ENCODE results near the gene DSG4.
"Not testable (repeated sequence)": the region's sequence is repeated elsewhere in the genome, so short reads cannot be mapped to it uniquely, and the experiment has no call there.

DSG4 gene, protein sequence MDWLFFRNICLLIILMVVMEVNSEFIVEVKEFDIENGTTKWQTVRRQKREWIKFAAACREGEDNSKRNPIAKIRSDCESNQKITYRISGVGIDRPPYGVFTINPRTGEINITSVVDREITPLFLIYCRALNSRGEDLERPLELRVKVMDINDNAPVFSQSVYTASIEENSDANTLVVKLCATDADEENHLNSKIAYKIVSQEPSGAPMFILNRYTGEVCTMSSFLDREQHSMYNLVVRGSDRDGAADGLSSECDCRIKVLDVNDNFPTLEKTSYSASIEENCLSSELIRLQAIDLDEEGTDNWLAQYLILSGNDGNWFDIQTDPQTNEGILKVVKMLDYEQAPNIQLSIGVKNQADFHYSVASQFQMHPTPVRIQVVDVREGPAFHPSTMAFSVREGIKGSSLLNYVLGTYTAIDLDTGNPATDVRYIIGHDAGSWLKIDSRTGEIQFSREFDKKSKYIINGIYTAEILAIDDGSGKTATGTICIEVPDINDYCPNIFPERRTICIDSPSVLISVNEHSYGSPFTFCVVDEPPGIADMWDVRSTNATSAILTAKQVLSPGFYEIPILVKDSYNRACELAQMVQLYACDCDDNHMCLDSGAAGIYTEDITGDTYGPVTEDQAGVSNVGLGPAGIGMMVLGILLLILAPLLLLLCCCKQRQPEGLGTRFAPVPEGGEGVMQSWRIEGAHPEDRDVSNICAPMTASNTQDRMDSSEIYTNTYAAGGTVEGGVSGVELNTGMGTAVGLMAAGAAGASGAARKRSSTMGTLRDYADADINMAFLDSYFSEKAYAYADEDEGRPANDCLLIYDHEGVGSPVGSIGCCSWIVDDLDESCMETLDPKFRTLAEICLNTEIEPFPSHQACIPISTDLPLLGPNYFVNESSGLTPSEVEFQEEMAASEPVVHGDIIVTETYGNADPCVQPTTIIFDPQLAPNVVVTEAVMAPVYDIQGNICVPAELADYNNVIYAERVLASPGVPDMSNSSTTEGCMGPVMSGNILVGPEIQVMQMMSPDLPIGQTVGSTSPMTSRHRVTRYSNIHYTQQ

DNA sequence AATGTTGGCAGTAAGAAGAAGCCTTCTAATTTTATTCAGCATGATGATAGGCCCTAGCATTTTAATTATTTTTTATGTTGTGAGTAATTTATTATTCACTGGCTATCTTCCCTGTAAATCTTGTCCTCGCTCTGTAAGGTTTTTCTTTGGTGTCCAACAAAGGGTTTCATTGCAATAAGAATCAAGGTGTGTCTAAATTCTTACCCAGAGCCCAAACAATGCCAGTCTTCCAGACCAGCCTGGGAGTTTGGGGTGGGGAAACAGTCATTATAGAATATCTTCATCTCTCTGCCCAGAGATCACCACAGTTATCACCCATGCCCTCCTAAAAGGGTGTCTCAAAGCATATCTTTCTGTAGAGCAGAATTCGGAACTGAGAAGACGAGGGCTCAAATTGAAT, at the start of gene DSG4:
Gene DSG4, plus strand, starts transcription at position 301 of the 400 bp plus-strand sequence. CDS start 135 bp downstream, outside the sequence.
- no peak for DNase-seq

DNA sequence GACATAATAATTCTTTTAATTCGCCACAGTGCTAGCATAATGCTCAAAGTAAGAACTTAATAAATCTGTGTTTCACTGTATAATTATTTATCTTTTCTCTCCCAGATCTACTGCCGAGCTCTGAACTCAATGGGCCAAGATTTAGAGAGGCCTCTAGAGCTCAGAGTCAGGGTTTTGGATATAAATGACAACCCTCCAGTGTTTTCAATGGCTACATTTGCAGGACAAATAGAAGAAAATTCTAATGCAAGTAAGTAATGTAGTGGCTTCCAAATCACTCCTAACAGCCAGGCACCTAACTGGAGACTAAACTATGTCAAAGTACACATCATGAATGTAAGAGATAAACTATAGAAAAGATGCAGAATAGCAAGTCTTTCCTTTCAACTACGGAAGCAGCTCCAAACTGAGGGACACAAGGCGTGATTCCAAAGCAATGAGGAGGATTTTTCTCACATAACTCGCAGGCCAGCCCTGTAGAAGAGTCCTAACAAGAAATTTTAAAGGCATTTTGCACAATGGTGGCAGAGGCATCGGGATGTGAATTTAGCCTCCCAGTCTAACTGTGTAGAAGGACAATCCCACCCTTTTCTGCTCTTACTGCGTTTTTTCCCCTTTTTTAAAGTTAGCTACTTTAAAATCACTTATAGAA, 46.7 kb upstream of the DSG4 start:
- no peak for DNase-seq

DNA sequence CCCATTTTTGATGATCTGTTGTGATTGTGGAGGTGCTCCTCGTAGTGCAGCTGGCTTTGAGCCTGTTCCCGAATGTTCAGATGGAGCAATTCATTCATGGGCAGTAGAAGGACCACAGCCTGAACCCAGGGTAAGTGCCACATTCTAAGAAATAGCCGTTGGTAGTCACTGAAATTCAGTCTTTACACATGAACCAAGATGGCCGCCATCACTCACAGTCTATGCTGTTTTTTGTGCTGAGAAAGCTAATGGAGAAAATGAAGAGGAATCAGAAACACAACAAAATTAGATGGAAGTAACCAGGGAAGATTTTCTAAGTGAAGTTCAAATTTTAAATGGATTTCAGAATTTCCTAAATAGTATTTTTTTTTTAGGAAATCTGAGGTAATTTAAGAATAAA, 33.1 kb upstream of the DSG4 start:
- DNase-seq = no peak

DNA sequence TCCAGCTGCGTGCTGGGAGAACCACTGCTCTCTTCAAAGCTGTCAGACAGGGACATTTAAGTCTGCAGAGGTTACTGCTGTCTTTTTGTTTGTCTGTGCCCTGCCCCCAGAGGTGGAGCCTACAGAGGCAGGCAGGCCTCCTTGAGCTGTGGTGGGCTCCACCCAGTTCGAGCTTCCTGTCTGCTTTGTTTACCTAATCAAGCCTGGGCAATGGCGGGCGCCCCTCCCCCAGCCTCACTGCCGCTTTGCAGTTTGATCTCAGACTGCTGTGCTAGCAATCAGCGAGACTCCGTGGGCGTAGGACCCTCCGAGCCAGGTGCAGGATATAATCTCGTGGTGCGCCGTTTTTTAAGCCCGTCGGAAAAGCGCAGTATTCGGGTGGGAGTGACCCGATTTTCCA, 23.2 kb upstream of the DSG4 start:
- DNase-seq = not testable (repeated sequence)

DNA sequence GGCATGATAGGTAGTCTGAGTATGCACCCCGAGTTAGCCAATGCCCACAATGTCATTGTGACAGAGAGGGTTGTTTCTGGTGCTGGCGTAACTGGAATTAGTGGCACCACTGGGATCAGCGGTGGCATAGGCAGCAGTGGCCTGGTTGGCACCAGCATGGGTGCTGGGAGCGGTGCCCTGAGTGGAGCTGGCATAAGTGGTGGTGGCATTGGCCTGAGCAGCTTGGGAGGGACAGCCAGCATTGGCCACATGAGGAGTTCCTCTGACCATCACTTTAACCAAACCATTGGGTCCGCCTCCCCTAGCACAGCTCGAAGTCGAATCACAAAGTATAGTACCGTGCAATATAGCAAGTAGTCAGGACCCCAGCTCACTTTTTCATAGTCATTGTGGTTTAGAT, 21.6 kb upstream of the DSG4 start:
- no peak for DNase-seq

DNA sequence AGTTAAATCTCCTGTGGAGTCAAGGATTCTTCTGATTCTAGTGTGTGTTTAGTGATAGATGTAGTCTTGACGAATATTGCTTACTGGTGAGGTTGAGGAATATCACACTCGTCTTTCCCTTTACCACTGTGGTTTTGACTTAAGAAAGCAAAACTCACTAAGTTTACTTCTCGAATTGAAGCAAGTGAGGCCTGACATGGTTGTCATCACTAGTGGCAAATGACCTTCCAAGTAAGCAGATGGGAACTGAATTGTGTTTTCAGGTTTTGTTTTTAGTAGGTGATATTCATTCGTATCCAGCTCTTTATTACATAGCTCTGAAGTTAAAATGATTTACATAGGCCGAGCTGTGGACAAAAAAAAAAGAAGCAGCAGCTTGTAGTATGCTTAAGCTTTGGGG, 20.6 kb upstream of the DSG4 start:
- DNase-seq = no peak

DNA sequence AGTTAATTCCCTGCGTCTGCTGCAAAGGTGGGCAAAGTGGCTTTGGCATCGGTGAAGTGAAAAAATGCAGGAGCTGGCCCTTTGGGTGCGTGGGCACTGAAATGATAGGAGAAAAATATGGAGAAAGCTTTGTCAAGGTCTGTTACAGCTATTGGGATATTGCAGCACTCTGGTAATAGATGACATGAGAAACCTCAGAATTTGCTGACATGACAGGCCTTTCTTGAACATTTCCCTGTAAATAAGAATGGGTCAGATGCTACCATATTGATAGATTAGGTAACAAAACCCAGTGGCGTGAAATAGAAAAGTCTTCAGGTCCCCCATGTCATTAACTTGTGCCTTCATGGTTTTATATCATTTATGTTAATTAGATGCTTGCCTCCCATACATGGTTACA, 12.4 kb upstream of the DSG4 start:
- no peak for DNase-seq

DNA sequence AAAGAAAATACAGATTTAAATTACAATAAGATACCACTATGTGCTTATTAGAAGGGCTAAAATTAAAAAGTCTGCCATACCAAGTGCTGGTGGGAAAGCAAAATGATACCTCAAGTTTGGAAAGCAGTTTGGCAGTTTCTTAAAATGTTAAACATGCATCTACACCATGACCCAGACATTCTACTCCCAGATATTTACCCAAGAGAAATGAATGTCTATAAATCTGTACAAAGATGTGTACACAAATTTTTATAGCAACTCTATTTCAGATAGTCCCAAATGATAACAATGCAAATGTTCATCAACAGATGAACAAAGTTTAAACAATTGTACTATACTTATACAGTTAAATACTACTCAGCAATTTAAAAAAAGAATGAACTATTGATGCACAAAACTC, 7.1 kb upstream of the DSG4 start:
- DNase-seq = no peak

DNA sequence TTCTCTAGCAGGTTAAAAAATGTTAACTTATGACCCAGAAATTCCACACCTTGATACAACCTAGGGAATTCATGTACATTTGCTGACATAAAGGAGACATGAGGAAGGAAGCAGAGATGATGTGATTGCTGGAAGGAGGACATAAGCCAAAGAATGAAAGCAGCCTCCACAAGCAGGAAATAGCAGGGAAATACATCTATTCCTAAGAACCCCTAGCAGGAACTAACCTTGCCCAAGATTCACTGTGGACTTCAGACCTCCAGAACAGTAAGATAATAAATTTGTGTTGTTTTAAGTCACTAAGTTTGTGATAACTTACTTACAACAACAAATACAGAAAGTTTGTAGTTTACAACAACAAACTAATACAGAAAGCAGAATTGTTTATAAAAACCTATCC, 4.6 kb upstream of the DSG4 start:
- DNase-seq = no peak

DNA sequence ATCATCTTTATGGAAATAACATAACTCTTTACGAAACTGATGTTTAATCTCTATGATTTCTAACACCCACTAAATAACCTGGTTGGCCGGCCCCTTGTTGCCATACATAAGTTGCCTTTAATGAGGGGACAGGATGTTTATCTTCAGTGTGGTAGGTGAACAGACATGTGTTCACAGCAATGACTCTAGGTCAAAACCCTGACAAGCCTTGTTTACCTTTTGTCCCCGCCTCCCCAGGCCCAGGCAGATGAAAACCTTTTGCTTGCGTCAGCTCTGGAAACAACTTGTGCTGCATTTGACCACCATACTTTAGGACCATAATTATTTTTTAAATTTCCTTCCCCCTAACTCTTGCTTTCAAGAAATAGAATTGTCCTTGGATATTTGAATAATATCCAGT, 2.9 kb upstream of the DSG4 start:
- DNase-seq = no peak

DNA sequence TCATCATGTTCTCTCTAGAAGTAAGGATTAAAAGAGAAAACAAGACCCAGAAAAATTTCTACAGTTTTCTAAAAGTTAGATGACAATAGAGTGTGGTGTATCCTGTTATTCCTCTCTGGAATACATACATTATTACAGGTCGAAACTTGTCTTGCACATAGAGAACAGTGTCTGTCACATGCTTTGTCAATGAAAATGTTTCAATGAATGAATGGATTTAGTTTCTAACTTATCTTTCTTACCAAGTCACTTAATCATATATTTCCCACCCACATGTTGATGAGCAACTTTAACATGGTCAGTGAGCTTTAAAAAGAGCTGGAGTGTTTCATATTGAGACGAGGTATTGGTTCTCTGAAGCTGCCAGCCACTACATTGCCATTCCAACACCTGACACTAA, 4.3 kb downstream of the DSG4 start:
- no peak for DNase-seq

DNA sequence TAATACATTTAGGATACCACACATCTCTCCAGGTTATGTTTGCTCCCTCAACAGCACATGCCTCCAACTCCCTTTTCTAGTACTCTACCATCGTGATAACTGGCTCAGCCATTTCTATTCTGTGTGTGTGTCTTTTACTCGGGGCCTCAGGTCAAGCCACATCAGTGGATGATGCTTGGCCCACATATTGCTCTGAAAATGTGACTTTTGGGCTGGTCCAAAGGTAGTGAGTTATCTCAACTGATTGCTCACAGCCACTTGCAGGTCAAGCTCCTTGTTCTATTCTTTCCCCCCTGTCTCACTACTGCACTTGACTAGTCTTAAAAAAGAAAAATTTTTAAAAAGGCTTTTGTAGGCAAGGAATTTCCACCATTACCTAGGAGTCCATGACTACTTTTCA, 5.5 kb downstream of the DSG4 start:
- no peak for DNase-seq

DNA sequence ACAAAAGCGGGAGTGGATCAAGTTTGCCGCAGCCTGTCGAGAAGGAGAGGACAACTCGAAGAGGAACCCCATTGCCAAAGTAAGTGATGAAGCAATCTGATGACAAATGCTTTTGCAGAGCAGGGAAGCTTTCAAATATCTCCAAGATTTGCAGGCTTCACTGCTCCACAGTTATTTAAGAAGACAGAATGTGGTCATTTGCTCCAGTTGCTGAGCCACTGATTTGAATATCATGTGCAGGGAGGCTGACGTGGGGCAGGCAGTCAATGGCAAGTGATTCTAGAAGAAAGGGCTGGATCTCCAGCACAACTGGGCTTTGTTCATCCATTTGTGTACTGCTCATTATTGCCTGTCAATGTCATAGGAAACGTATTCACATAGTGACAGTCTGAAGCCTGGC, 10.2 kb downstream of the DSG4 start:
- no peak for DNase-seq

DNA sequence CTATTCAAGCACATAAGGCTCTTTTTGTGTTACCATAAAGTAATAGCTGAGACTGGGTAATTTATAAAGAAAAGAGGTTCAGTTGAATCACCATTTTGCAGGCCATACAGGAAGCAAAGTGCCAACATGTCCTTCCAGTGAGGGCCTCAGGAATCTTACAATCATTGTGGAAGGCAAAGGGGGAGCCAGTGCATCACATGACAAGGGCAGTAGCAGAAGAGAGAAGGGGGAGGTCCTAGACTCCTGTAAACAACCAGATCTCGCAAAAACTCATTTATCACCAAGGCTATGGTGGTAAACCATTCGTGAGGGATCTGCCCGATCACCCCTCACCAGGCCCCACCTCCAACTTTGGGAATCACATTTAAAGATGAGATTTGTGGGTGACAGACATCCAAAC, 16.7 kb downstream of the DSG4 start:
- DNase-seq = no peak

DNA sequence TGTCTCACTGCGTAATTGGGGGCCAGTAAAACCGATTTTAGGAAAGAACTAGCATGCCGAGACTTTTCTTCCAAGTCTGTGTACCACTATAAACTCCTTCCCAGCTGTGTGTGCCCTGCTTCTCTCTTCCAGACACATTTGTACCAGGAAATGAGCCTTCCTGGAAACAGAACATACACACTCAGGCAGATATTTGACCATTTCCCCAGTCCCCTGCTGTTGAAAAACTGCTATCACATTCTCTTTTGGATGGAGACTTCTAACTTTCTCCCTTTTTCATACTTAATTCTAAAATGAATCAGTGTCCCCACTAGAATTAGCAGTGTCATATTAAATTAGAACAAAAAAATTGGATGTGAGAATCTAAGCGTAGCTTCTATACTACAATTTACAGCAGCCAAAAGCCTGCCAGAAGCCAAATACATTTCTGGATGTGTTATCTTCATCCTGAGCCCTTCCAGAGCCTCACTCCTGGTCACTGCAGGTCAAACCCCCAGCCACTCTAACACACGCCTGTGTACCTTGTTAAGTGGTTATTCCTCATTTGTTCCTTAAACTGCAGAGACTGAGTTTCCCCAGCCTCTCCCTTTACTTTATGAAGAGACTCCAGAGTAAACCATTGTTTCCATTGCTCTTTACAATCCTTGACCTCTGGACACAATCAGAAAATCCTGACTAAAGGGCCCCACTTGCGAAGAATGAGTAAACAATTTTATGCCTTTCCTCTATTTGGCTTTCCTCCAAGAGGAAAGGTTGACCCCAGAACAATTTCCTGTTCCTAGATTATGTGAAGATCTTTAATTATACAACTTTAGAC, 20.4 kb downstream of the DSG4 start:
- DNase-seq = no peak

DNA sequence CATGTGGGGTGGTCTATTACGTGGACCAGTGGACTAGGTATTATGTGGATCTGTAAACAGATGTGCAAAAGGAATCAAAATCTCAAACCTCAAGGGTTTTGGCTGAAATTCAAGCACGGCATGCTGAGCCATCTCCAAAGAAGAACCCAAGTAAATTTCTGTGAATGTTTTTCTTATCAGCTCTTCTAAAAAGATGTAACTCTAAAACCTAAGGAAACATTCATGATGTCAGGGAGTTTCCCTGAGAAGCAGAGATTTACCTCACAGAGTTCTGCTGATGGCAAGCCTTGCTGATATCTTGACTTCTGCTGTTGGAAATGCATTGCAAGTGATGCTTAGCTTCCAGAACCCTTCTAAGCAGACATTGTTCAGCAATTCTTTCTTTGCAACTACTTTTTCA, 21.6 kb downstream of the DSG4 start:
- no peak for DNase-seq

DNA sequence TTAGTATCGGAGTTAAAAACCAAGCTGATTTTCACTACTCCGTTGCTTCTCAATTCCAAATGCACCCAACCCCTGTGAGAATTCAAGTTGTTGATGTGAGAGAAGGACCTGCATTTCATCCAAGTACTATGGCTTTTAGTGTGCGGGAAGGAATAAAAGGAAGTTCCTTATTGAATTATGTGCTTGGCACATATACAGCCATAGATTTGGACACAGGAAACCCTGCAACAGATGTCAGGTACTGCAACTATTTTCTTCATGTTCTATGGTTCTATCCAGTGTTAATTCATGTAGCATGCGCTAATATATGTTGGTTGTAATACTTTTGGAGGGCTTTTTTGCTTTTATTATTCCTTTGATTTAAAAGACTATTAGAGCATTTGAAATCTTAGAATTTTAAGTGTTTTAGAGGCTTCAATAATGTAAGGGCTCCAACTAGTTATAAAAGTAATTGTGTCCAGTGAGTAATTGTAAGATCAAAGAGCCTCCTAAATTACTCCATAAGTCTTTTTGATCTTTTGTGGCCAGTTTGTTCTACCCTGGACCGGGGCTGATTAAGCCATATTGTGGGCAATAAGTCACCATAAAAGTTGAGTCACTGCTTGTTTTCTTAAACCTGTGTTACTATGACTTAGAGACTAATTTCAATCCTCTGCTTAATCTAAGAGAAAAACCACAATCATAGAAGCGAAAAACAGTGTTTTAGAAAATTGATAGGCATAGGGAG, 22.9 kb downstream of the DSG4 start:
- DNase-seq = no peak

DNA sequence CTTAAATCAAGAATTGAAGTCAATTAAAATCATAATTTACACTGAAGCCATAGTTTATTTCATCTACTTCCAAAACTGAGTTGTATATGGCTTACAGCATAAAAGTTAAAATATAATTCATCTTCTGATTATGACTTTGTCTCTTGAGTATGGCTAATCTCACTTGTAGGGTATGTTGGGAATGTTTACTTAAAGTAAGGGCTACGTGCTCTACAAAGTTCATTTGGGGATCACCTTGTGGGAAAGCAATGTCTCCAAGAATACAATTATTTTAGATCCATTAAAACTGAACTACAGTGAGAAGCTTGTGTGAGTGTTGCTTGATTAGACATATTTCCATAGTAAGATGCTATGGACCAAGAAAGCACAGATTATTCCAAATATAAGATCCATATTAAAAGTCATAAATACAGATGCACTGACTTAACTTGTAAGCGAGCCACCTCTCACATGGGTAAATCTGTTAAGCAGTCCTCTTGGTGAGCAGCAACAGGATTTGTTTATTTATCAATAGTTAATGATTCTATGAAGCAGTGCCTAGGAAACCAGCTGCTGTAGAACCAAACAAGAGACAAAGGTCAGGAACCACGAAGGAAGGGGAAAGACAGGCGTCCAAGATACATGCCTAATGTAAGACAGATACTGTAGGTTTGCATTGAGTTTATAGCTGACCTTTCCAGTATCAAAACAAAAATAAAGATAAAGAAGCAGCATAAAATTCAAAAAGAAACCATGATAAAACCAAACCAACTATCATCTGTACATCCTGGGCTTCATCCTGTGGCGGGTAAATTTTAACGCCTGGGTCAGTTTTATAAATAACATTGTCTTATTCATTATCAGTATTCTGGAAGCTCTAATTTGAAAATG, 24.8 kb downstream of the DSG4 start:
- DNase-seq = no peak

DNA sequence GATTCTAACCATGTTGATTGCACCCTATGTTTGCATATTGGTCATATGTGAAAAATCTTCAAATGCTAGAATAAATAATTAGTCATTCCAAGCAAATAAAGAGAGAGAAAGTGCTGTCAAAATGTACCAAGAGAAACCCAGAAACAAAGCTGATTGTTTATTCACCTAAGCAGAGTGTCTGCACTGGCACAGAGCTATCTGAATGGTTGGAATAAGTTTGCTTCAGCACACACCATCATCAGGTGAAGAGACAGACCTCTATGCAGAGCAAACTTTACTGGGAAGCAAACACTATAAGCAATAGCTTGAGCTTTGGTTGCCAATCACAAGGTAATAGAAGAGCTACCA, 25.4 kb downstream of the DSG4 start:
- DNase-seq = no peak

DNA sequence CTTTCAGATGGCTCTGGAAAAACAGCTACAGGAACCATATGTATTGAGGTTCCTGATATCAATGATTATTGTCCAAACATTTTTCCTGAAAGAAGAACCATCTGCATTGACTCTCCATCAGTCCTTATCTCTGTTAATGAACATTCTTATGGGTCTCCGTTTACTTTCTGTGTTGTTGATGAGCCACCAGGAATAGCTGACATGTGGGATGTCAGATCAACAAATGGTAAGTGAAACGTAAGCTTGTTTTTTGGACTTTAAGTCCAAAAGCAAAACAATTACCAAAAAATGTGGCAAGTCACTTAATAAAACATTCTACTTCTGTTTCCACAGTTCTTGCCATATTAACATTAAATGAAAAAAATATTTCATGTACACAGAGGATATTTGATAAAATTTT, 26.8 kb downstream of the DSG4 start:
- DNase-seq = no peak

DNA sequence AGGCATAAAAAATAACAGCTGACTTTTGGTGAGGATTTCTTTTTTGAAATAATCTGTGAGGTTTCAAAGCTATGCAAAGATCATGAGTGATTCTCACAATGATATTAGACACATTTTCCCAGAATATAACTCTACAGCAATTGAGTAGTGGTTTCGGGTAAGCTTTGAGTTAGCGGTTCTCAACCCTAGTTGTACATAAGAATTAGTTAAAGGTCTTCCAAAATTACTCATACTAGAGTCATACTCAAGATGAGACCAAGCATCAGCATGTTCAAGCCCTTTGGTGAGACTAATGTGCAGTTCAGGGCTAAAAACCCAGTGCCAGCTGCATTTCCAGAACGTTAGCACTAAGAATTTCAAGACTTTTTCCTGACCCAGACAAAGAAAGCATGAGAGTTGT, 31.1 kb downstream of the DSG4 start:
- DNase-seq = no peak
